Left kidney (tissue), 8 donors: Measurements from ENCODE around the gene ERFE. TPM values are rescaled to one million over a fixed set of nuclear protein-coding genes. Genes with fewer than 3 reads are reported as not detected.
"Not testable (repeated sequence)": the region's sequence is repeated elsewhere in the genome, so short reads cannot be mapped to it uniquely, and the experiment has no call there.

Experiments used
- DNase-seq: peaks from one replicate; pipeline ENCODE4 v3.0.0-alpha.2; 2013
- long read RNA-seq, 8 donors: transcript quantifications; one replicate each; lab custom pipeline, GENCODE V29; 2026
- polyA plus RNA-seq: library from polyadenylated mRNA; unstranded; fragments of 120-200 nt; gene quantifications from one replicate; pipeline ENCODE4 v1.2.1, GENCODE V29; 2013; ENCODE audit not compliant: insufficient read length

ERFE gene, protein sequence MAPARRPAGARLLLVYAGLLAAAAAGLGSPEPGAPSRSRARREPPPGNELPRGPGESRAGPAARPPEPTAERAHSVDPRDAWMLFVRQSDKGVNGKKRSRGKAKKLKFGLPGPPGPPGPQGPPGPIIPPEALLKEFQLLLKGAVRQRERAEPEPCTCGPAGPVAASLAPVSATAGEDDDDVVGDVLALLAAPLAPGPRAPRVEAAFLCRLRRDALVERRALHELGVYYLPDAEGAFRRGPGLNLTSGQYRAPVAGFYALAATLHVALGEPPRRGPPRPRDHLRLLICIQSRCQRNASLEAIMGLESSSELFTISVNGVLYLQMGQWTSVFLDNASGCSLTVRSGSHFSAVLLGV
- polyA plus RNA-seq: 7.2 TPM
- long read RNA-seq, donor 1, partial matches to known transcripts: 0 of 1 reads
- long read RNA-seq, donor 1, other reads (novel, unspliced or antisense): 0 of 1 reads
- long read RNA-seq, donor 2: 0 reads
- long read RNA-seq, donor 3, partial matches to known transcripts: 5 of 22 reads
- long read RNA-seq, donor 3, other reads (novel, unspliced or antisense): 15 of 22 reads
- long read RNA-seq, donor 4: 0 reads
- long read RNA-seq, donor 5: 0 reads
- long read RNA-seq, donor 6, partial matches to known transcripts: 0 of 2 reads
- long read RNA-seq, donor 6, other reads (novel, unspliced or antisense): 0 of 2 reads
- long read RNA-seq, donor 7: 0 reads
- long read RNA-seq, donor 8, partial matches to known transcripts: 0 of 1 reads
- long read RNA-seq, donor 8, other reads (novel, unspliced or antisense): 0 of 1 reads

GRCh38 chr2:238158509-238159070, at the start of gene ERFE:
Gene ERFE, plus strand, starts transcription at chr2:238158970. Its CDS starts 38 bp downstream, at chr2:238159008.
- no peak for DNase-seq

DNA sequence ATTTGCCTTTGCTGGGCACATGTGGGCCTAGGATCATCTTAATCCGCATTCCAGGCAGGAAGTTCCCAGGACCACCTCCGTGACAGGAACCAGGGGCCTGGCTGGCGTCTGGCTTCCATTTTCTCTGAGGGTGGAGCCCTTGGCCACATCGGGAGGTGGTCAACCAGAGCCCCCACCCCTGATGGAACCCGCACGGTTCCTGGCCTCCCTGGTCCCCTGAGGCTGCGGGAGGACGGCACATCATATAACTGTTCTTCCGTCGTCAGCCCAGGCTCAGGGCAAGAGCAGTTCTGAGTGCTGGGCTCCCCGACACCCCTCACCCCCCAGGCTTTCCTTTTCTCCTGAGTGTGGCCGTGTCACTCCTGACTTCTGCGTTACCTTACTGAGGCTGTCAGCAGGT, 45.2 kb upstream of the ERFE start:
- no peak for DNase-seq

- no peak for DNase-seq
Measured at GRCh38 chr2:238114331-238114841, 44.4 kb upstream of the ERFE start.

DNA sequence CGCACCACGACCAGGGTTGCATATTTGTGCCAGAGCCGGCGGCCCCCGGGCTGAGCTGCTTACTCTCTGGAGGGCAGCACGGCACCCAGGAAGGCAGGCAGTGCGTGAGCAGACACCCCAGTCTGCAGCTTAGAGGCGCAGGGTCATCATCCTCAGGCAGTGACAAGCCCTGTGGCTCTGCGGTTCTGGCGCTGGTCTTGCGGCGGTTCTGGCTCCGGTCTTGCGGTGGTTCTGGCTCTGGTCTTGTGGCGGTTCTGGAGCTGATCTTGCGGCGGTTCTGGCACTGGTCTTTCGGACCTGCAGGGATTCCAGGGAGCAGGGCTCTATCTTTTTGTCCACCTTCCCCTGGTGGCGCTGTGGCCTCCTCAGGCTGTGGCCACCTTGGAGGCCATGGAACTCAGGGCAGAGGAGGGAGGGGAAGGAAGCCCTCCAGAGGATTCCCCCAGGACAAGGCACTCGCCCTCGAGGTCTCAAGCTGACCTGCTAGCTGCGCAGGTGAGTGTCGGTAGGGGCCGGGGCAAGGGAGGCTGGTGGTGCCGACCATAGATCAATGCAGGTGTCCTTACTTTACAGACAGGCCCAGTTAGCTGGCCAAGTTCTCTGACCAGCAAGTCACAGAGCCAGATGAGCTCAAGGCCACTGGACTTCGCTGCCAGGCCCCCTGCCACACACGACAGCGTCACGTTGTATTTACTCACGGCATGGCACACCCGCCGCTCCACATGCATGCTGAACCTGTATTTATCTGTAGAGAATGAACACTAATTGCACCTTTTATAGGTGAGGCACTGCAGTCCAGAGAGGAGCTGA, 43.7 kb upstream of the ERFE start:
- DNase-seq: no peak

- DNase-seq: not testable (repeated sequence)
Measured at GRCh38 chr2:238115709-238116108, 43.1 kb upstream of the ERFE start.

GRCh38 chr2:238116298-238117198, 42.2 kb upstream of the ERFE start:
- DNase-seq: no peak

DNA sequence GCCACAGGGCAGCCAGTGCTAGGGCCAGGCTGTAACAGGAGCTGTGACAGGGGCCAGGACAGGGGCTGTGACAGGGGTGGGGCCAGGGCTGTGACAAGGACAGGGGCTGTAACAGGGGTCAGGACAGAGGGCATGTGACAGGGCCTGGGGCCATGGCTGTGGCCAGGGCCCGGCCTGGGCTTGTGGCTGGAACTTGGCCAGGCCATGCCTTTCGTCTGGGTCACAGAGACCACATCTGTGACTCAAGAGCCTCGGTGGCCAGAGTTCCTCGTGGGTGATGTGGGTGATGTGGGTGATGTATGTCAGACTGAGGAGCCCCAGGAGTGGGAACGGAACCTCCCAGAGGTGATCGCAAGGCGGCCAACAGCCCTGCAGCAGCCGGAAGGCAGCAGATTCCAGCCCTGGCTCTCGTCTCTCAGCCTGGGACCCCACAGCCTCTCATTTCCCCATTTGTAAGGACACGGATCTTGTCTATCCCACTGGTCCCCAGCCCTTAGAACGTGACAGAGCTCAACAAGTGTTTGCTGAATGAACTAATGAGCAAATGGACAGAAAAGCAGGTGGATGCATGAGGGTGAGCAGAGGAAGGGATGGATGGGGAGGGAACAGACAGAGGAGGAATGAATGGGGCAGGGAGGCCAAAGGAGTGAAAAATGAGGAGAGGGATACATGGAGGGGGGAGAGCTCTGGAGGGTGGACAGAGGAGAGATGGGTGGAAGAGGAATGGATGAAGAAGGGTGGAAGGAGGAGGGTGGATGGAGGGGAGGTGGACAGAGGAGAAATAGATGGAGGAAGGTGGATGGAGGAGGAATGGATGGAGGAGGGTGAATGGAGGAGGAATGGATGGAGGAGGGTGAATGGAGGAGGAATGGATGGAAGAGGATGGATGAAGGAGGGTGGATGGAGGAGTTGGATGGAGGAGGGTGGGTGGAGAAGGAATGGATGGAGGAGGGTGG, 41.3 kb upstream of the ERFE start:
- DNase-seq: no peak

GRCh38 chr2:238119756-238120462, 38.9 kb upstream of the ERFE start:
- DNase-seq: no peak

DNA sequence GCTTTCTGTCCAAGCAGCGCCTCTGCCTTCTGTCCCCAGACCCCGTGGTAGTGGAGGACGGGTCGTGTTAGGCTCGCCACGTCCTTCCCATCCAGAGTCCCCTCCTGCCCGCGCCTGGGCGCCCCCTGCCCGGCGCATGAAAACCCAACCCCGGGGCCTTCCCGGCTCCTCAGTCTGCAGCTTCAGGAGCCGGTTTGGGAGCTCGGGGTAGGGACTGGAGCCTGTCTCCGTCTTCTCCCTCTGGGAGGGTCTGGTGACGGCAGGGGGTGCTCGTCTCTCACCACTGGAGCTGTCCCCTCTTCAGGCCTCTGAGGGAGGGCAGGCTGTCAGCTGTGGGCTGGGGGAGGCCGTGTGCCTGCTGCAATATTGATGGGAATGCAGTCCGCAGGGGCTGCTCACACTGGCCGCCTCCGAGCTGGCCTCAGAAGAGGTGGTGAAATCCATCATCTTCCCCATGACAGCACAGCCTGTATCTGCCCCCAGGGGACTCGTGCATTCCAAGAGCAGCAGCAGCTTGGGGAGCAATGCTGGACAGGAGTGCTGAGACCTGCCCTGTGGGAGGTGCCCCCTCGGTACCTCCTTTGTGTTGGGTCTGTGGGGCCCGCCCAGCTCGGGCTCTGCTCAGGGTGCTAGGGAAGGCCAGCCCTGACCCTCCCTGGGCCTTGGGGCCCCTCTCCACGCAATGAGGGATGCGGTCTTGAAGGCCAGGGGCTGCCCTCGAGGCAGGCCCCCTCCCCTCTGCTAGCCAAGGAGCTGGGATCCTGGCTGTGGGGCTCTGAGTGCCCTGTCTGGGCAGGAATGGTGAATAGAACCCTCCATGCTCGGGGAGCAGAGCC, 38.1 kb upstream of the ERFE start:
- DNase-seq: no peak

DNA sequence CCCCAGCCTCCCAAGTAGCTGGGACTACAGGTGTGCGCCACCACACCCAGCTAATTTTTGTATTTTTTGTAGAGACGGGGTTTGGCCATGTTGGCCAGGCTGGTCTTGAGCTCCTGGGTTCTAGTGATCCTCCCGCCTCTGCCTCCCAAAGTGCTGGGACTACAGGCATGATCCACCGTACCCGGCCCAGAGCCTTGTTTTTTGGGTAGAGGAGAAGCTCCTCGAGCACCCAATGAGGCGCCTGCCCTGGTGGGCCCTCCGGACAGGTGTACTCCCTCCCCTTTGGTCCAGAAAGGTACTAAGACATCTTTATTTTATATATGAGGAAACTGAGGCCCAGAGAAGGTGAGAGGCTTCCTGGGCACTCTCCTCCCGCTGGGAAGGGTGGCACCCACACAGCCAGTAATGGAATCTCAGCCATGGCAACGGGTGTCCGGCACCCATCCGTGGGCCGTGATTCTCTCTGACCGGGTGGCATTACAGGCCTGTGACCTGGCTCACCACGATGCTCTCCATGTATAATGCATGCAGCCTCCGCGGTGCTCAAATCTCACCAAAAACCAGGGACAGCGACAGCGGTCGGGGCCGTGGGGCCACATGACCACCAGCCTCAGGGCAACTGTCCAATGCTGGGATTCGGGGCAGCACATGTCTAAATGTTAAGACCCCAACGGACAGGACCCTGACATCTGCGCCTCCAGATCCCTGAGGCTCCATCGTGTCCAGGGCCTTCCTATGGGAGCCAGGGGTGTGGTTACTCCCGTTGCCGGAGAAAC, 37.1 kb upstream of the ERFE start:
- no peak for DNase-seq

- no peak for DNase-seq
Measured at GRCh38 chr2:238122287-238123217, 36.2 kb upstream of the ERFE start.

- DNase-seq: no peak
Measured at GRCh38 chr2:238123218-238123971, 35.4 kb upstream of the ERFE start.

DNA sequence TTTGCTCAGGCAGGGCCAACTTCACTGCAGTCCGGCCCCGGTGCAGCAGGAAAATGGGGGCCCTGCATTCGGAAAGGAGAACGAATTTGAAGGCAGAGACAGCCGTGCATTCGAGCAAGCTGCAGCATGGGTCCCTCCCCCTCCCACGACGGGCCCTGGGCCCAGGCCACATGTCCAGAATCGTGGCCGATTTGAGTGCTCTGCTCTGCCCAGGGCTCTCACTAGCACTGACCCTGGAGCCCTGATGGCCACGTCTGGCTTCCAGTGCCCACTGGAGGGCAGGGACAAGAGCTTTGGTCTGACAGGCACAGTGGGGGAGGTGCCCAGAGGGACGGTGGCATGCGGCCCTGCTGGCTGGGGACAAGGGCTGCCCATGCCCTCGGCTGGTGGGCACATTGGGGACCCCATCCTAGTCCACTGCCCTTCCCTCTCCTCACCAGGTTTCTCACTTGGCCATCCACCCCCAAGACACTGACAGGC, 34.7 kb upstream of the ERFE start:
- no peak for DNase-seq

DNA sequence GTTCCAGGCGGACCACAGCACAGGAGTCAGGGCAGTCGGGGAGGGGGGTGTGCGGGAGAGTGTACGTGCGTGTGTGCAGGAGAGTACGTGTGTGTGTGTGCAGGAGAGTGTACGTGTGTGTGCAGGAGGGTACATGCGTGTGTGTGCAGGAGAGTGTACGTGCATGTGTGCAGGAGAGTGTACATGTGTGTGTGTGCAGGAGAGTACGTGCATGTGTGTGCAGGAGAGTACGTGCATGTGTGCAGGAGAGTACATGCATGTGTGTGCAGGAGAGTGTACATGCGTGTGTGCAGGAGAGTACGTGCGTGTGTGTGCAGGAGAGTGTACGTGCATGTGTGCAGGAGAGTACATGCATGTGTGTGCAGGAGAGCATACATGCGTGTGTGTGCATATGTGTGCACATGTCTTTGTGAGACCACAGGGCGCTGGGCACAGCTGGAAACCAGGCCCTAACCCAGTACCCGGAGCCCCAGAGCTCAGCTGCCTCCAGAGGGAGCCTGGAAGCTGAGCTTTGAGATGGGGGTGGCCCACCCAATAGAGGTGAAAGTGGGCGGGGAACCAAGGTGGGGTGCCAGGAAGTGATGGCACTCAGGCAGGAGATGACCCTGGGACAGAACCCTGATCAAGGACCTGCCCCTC, 34.2 kb upstream of the ERFE start:
- no peak for DNase-seq
